ENCODE measurements around the gene RAB6A.

- no peak for TF ChIP-seq CTCF (IDR thresholded peaks at IDR 0.05)
- TF ChIP-seq ZFX (IDR thresholded peaks at IDR 0.05; ENCODE audit: borderline replicate concordance), result no peak
Observed at GRCh38 chr11:73760135-73760678, 667 bp downstream of the RAB6A start.
